ENCODE results near the gene ACSF2. TPM values are rescaled to one million over a fixed set of nuclear protein-coding genes. Genes with fewer than 3 reads are reported as not detected.

ACSF2 gene
- total and polyA plus RNA-seq, 2 of the 13 experiments (the other 11 are each of a cell fraction or from before 2014, with no cell fraction given) = 87.3 to 109 TPM

GRCh38 chr17:50423553-50424159 is 2.4 kb upstream of the ACSF2 start (continued):
- TF ChIP-seq, protein P1, sequence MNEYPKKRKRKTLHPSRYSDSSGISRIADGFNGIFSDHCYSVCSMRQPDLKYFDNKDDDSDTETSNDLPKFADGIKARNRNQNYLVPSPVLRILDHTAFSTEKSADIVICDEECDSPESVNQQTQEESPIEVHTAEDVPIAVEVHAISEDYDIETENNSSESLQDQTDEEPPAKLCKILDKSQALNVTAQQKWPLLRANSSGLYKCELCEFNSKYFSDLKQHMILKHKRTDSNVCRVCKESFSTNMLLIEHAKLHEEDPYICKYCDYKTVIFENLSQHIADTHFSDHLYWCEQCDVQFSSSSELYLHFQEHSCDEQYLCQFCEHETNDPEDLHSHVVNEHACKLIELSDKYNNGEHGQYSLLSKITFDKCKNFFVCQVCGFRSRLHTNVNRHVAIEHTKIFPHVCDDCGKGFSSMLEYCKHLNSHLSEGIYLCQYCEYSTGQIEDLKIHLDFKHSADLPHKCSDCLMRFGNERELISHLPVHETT (CRISPR knock-in tag; conservative IDR thresholded peaks at IDR 0.05) = peak; percentile 47; the same call in 1 of the 2 replicates
- TF ChIP-seq HMGA1 (CRISPR knock-in tag; conservative IDR thresholded peaks at IDR 0.05) = no peak
- TF ChIP-seq, protein P2, sequence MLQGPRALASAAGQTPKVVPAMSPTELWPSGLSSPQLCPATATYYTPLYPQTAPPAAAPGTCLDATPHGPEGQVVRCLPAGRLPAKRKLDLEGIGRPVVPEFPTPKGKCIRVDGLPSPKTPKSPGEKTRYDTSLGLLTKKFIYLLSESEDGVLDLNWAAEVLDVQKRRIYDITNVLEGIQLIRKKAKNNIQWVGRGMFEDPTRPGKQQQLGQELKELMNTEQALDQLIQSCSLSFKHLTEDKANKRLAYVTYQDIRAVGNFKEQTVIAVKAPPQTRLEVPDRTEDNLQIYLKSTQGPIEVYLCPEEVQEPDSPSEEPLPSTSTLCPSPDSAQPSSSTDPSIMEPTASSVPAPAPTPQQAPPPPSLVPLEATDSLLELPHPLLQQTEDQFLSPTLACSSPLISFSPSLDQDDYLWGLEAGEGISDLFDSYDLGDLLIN (CRISPR knock-in tag; IDR thresholded peaks at IDR 0.05; ENCODE audit: borderline replicate concordance) = no peak
- TF ChIP-seq GABPA (IDR thresholded peaks at IDR 0.05; ENCODE audit: low read depth, low read length) = no peak
- no peak for TF ChIP-seq GABPA (CRISPR knock-in tag; IDR thresholded peaks at IDR 0.05; ENCODE audit: low read depth)
- no peak for TF ChIP-seq ZNF451 (CRISPR knock-in tag; IDR thresholded peaks at IDR 0.05)
- TF ChIP-seq SOX6 (IDR thresholded peaks at IDR 0.05) = no peak
- peak; percentile 81 for TF ChIP-seq SOX6 (CRISPR knock-in tag; IDR thresholded peaks at IDR 0.05)
- no peak for TF ChIP-seq PAF1 (CRISPR knock-in tag; IDR thresholded peaks at IDR 0.05)
- TF ChIP-seq ZNF629 (CRISPR knock-in tag; conservative IDR thresholded peaks at IDR 0.05) = no peak
- no peak for TF ChIP-seq BRCA1 (CRISPR knock-in tag; IDR thresholded peaks at IDR 0.05)
- TF ChIP-seq SAP130 (CRISPR knock-in tag; IDR thresholded peaks at IDR 0.05; ENCODE audit: low read depth) = peak; percentile 86
- TF ChIP-seq MAFG (CRISPR knock-in tag; IDR thresholded peaks at IDR 0.05) = no peak
- TF ChIP-seq, protein P3, sequence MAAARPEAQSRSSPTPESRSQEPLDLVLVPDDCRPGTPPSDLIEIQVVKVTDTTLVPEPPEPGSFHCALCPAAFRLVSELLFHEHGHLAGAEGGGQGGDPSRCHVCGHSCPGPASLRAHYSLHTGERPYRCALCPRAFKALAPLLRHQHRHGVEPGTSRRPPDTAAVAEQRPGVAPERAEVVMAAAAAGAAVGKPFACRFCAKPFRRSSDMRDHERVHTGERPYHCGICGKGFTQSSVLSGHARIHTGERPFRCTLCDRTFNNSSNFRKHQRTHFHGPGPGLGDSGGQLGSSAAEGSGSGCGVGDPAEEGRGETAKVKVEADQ (CRISPR knock-in tag; IDR thresholded peaks at IDR 0.05; ENCODE audit: borderline replicate concordance) = no peak
- TF ChIP-seq SIX4 (CRISPR knock-in tag; IDR thresholded peaks at IDR 0.05) = no peak
- TF ChIP-seq SSRP1 (CRISPR knock-in tag; IDR thresholded peaks at IDR 0.05) = peak; percentile 38; the same call in 1 of the 2 replicates
- no peak for TF ChIP-seq ZNF550 (CRISPR knock-in tag; IDR thresholded peaks at IDR 0.05; ENCODE audit: borderline replicate concordance)
- TF ChIP-seq TEAD2 (CRISPR knock-in tag; IDR thresholded peaks at IDR 0.05) = no peak
- TF ChIP-seq ZNF263 (CRISPR knock-in tag; IDR thresholded peaks at IDR 0.05) = peak; percentile 43; the same call in 1 of the 2 replicates
- no peak for TF ChIP-seq ZBTB38 (CRISPR knock-in tag; IDR thresholded peaks at IDR 0.05)
- no peak for TF ChIP-seq MTA1 (CRISPR knock-in tag; IDR thresholded peaks at IDR 0.05; ENCODE audit: borderline replicate concordance)
- TF ChIP-seq ZNF841 (CRISPR knock-in tag; IDR thresholded peaks at IDR 0.05; ENCODE audit: borderline replicate concordance) = no peak
- TF ChIP-seq CHD2 (IDR thresholded peaks at IDR 0.05; ENCODE audit: low read depth, low read length) = no peak
- TF ChIP-seq, protein P4, sequence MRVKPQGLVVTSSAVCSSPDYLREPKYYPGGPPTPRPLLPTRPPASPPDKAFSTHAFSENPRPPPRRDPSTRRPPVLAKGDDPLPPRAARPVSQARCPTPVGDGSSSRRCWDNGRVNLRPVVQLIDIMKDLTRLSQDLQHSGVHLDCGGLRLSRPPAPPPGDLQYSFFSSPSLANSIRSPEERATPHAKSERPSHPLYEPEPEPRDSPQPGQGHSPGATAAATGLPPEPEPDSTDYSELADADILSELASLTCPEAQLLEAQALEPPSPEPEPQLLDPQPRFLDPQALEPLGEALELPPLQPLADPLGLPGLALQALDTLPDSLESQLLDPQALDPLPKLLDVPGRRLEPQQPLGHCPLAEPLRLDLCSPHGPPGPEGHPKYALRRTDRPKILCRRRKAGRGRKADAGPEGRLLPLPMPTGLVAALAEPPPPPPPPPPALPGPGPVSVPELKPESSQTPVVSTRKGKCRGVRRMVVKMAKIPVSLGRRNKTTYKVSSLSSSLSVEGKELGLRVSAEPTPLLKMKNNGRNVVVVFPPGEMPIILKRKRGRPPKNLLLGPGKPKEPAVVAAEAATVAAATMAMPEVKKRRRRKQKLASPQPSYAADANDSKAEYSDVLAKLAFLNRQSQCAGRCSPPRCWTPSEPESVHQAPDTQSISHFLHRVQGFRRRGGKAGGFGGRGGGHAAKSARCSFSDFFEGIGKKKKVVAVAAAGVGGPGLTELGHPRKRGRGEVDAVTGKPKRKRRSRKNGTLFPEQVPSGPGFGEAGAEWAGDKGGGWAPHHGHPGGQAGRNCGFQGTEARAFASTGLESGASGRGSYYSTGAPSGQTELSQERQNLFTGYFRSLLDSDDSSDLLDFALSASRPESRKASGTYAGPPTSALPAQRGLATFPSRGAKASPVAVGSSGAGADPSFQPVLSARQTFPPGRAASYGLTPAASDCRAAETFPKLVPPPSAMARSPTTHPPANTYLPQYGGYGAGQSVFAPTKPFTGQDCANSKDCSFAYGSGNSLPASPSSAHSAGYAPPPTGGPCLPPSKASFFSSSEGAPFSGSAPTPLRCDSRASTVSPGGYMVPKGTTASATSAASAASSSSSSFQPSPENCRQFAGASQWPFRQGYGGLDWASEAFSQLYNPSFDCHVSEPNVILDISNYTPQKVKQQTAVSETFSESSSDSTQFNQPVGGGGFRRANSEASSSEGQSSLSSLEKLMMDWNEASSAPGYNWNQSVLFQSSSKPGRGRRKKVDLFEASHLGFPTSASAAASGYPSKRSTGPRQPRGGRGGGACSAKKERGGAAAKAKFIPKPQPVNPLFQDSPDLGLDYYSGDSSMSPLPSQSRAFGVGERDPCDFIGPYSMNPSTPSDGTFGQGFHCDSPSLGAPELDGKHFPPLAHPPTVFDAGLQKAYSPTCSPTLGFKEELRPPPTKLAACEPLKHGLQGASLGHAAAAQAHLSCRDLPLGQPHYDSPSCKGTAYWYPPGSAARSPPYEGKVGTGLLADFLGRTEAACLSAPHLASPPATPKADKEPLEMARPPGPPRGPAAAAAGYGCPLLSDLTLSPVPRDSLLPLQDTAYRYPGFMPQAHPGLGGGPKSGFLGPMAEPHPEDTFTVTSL (CRISPR knock-in tag; IDR thresholded peaks at IDR 0.05; ENCODE audit: borderline replicate concordance) = peak; percentile 83; the same call in 1 of the 2 replicates

Measured in HepG2 (cell line).